Left ventricle myocardium inferior (tissue), 1 donor: ENCODE results near the gene GPRIN3. TPM values are rescaled to one million over a fixed set of nuclear protein-coding genes. Genes with fewer than 3 reads are reported as not detected.

ENCODE experiments used
- DNase-seq: peaks from one replicate; pipeline ENCODE4 v3.0.0-alpha.2; 2020
- H3K27ac ChIP-seq: fragments of 200-600 bp; replicated peaks from 2 replicates; pipeline ENCODE4 v1.8.0; 2021
- H3K27me3 ChIP-seq: fragments of 200-600 bp; 2 replicates; pipeline ENCODE4 v1.8.0; 2021; ENCODE audit warnings: low read depth
- H3K36me3 ChIP-seq: fragments of 200-600 bp; 2 replicates; pipeline ENCODE4 v1.8.0; 2021
- H3K4me1 ChIP-seq: fragments of 200-600 bp; 2 replicates; pipeline ENCODE4 v1.8.0; 2021
- H3K4me3 ChIP-seq: fragments of 200-600 bp; 2 replicates; pipeline ENCODE4 v1.8.0; 2021; ENCODE audit warnings: mild to moderate bottlenecking, moderate library complexity
- H3K9me3 ChIP-seq: fragments of 200-600 bp; replicated peaks from 2 replicates; pipeline ENCODE4 v1.8.0; 2021
- CTCF ChIP-seq: fragments of 200-600 bp; IDR thresholded peaks from 2 replicates; pipeline ENCODE4 v1.8.0; 2021; ENCODE audit warnings: antibody characterized with exemption, mild to moderate bottlenecking, borderline replicate concordance
- intact Hi-C: fragments of 100-400 bp; cut with micrococcal nuclease; formaldehyde crosslinking; loops from one replicate; pipeline ENCODE4 v1.11.0; 2022
- total RNA-seq: library from RNA; stranded (reverse); fragmentation: NEBNext Ultra II Directional; extraction: Animal tissue kit (Norgen Biotek cat#: 25700); gene quantifications from one replicate; pipeline ENCODE4 v1.2.1, GENCODE V29; 2021
- donor health status: DM: no; HTN: yes; CAD: no; lungs with severe emphysema.

The GPRIN3 gene
- total RNA-seq, 1 donor from 2014 or later = 9.0 TPM

- no peak overlapping the region for H3K27ac ChIP-seq
- peaks cover 14% of the 10 kb centered on the region for H3K9me3 ChIP-seq
- intact Hi-C loops = no loop called here
- DNase-seq = no peak
- no peaks in the 10 kb centered on the region for H3K4me1 ChIP-seq
- TF ChIP-seq CTCF = no peak
- no peaks in the 10 kb centered on the region for H3K27me3 ChIP-seq
- no peaks in the 10 kb centered on the region for H3K36me3 ChIP-seq
- no peak overlapping the region for H3K4me3 ChIP-seq
Measured at GRCh38 chr4:89329280-89329679, 21.7 kb upstream of the GPRIN3 start.

DNA sequence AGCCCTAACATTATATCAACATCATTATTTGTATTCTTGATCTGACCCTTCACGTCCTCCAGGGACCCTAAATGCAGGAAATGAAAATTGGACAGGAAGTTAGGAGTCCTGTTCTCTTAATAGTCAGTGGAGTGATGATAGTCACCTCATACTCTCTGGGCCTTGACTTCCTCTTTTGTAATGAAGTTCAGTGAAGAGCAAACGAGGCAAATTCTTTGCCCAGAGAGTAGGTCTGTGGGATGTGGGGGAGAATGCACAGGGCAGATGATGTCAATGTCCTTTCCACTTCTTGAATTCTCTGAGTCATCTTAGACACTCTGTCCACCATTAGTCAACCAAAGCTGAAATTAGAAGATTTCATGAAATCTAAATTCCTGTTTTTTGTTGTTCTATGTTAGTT is 17.1 kb upstream of the GPRIN3 start:
- TF ChIP-seq CTCF = no peak
- intact Hi-C loops = no loop called here
- Histone ChIP-seq H3K36me3 (no peaks in the 10 kb centered on the region), H3K27me3 (no peaks in the 10 kb centered on the region), H3K27ac (peak overlapping the region; percentile 39), H3K4me3 (no peak overlapping the region), H3K9me3 (peaks cover 14% of the 10 kb centered on the region), H3K4me1 (no peaks in the 10 kb centered on the region)
- DNase-seq = no peak

DNA sequence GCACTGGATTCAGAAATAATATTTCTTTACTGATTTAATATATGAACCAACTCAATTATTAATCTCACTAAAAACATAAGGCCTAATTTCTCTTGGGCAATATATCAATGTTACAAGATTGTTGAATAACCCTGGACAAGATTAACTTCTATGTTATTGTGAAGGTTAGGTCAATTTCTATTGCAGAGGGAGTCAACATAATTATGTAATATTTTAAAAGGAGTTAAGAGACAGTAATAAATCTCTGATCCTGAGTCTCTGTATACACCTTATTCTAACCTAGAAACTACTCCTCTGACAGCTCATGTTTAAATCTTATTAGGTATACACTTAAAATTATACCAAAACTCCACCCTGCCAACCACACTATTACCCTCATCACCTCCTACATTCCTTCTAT is 15.1 kb upstream of the GPRIN3 start:
- no peaks in the 10 kb centered on the region for H3K36me3 ChIP-seq
- TF ChIP-seq CTCF = no peak
- H3K27ac ChIP-seq = no peak overlapping the region
- H3K27me3 ChIP-seq = no peaks in the 10 kb centered on the region
- intact Hi-C loops = no loop called here
- DNase-seq = no peak
- H3K9me3 ChIP-seq = peaks cover 2% of the 10 kb centered on the region
- H3K4me1 ChIP-seq = peaks cover 11% of the 10 kb centered on the region
- no peak overlapping the region for H3K4me3 ChIP-seq

DNA sequence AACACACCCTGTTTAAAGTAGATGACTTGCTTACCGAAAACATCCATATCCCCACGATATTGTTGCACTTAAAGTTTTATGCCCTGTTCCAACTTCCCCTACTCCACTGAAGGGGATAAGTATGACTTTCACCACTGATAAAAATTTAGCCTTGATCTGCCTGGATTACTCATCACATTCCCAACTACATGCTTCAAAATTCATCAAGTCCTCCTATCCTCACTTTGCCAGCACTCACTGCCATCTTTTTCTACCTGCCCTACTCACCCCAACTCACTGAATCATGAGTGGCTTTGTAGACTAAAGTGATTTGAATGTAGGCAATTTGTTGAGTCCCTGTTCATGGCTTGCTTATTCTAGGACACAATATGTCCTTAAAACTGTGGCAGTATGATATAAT is 12.2 kb upstream of the GPRIN3 start:
- intact Hi-C loops = no loop called here
- no peaks in the 10 kb centered on the region for H3K9me3 ChIP-seq
- no peak for TF ChIP-seq CTCF
- H3K27ac ChIP-seq = no peak overlapping the region
- H3K4me3 ChIP-seq = no peak overlapping the region
- no peak for DNase-seq
- no peaks in the 10 kb centered on the region for H3K36me3 ChIP-seq
- peaks cover 16% of the 10 kb centered on the region for H3K4me1 ChIP-seq
- H3K27me3 ChIP-seq = no peaks in the 10 kb centered on the region

DNA sequence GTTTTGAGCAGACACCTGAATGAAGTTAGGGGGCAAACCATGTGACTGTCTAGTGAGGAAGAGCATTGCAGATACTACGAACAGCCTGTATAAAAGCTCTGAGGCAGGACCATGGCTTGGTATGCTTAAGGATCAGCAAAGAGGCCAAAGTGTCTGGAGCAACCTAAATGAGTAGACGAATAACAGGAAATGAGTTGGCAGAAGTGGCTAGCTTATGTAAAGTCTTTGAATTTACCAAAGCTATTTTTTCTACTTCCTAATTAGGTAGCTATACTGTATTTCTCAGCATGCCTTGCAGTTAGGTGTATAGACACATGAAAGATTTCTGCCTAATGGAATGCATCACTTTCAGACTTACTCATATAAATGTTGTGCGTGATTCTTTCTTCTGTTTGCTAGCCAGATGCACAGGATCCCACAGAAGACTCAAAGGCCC is 9.3 kb upstream of the GPRIN3 start:
- Histone ChIP-seq H3K27me3 (no peaks in the 10 kb centered on the region), H3K27ac (no peak overlapping the region), H3K4me1 (peaks cover 16% of the 10 kb centered on the region), H3K4me3 (no peak overlapping the region), H3K9me3 (no peaks in the 10 kb centered on the region), H3K36me3 (no peaks in the 10 kb centered on the region)
- TF ChIP-seq CTCF = no peak
- DNase-seq = no peak
- intact Hi-C loops = no loop called here

DNA sequence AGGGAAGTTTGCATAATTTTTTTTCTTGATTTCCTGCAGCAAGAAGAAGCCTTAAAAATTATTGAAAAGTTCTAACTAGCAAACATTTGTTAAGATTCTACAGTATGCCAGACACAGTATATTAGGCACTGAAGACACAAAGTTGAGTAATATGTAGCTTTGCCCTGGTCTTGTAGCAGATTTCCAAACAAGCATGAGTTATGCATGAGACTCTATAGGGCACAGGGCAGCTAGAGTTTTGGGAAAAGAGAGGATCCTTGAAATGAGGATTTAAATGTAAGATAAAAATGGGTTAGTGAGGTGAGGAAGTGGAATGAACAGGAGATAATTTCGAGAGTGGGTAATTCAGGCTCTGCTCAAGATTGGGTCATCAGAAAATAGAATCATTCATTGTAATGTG is 8.6 kb upstream of the GPRIN3 start:
- intact Hi-C loops = no loop called here
- Histone ChIP-seq H3K9me3 (no peaks in the 10 kb centered on the region), H3K27me3 (no peaks in the 10 kb centered on the region), H3K27ac (no peak overlapping the region), H3K4me3 (no peak overlapping the region), H3K4me1 (peaks cover 16% of the 10 kb centered on the region), H3K36me3 (no peaks in the 10 kb centered on the region)
- no peak for DNase-seq
- TF ChIP-seq CTCF = no peak
